Mucosa of descending colon (tissue), 3 donors: ENCODE data around the gene ATP6V0B. TPM values are rescaled to one million over a fixed set of nuclear protein-coding genes. Genes with fewer than 3 reads are reported as not detected.

ENCODE experiments used
- ATAC-seq: fragments of 200-7000 bp; cut with Tn5 transposase; one replicate; pipeline ENCODE4 v1.9.1; 2020; ENCODE audit warnings: mild to moderate bottlenecking, moderate library complexity
- DNase-seq, 3 donors: peaks; one replicate each; pipeline ENCODE4 v3.0.0-alpha.2; 2020
- H3K36me3 ChIP-seq: fragments of 200-600 bp; one replicate; pipeline ENCODE4 v1.8.0; 2021; ENCODE audit warnings: low read depth, mild to moderate bottlenecking
- H3K4me1 ChIP-seq: fragments of 200-600 bp; one replicate; pipeline ENCODE4 v1.8.0; 2021; ENCODE audit warnings: low read depth, mild to moderate bottlenecking
- H3K4me3 ChIP-seq: fragments of 200-600 bp; one replicate; pipeline ENCODE4 v1.8.0; 2021; ENCODE audit warnings: mild to moderate bottlenecking
- H3K9me3 ChIP-seq: fragments of 200-600 bp; one replicate; pipeline ENCODE4 v1.8.0; 2021; ENCODE audit warnings: mild to moderate bottlenecking
- intact Hi-C, 2 donors: fragments of 100-400 bp; cut with DNase I in 1 of 2; cut with micrococcal nuclease in 1 of 2; formaldehyde crosslinking; loops; one replicate each; pipeline versions ENCODE4 v1.11.0 to v1.11.1; 2022; cut with DNase I, micrococcal nuclease
- total RNA-seq, 3 donors: library from RNA; stranded (reverse); fragmentation: NEBNext Ultra II Directional in 2 of 3; extraction: Animal tissue kit (Norgen Biotek cat#: 25700) in 2 of 3; gene quantifications; one replicate each; pipeline versions ENCODE4 v1.2.1 to v1.2.4, GENCODE V29; 2021 to 2023
- TF ChIP-seq, protein P1 (sequence below): fragments of 200-600 bp; IDR thresholded peaks from one replicate; pipeline ENCODE4 v1.8.0; 2022; ENCODE audit warnings: antibody characterized with exemption, mild to moderate bottlenecking
- donor health status: DM: no; HTN: no; CAD: no; lungs with moderate emphysema.
- donor health status: DM: no; HTN: no; CAD: no.
- donor health status: DM: no; HTN: yes; CAD: no.

The ATP6V0B gene
- total RNA-seq, 3 donors from 2014 or later = 116 to 184 (median 158) TPM

- peaks cover 20% of the 10 kb centered on the region for H3K4me1 ChIP-seq
- TF ChIP-seq, protein P1, sequence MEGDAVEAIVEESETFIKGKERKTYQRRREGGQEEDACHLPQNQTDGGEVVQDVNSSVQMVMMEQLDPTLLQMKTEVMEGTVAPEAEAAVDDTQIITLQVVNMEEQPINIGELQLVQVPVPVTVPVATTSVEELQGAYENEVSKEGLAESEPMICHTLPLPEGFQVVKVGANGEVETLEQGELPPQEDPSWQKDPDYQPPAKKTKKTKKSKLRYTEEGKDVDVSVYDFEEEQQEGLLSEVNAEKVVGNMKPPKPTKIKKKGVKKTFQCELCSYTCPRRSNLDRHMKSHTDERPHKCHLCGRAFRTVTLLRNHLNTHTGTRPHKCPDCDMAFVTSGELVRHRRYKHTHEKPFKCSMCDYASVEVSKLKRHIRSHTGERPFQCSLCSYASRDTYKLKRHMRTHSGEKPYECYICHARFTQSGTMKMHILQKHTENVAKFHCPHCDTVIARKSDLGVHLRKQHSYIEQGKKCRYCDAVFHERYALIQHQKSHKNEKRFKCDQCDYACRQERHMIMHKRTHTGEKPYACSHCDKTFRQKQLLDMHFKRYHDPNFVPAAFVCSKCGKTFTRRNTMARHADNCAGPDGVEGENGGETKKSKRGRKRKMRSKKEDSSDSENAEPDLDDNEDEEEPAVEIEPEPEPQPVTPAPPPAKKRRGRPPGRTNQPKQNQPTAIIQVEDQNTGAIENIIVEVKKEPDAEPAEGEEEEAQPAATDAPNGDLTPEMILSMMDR = no peak
- no peak overlapping the region for H3K4me3 ChIP-seq
- DNase-seq = no peak
- intact Hi-C loops = no loop called here
- no peaks in the 10 kb centered on the region for H3K36me3 ChIP-seq
- no peaks in the 10 kb centered on the region for H3K9me3 ChIP-seq
- no peak for ATAC-seq
Observed at GRCh38 chr1:43931711-43932660, 42.8 kb upstream of the ATP6V0B start.

GRCh38 chr1:43932786-43933385, 41.9 kb upstream of the ATP6V0B start:
- H3K4me3 ChIP-seq = no peak overlapping the region
- H3K4me1 ChIP-seq = peaks cover 20% of the 10 kb centered on the region
- ATAC-seq (no peak), DNase-seq (no peak)
- TF ChIP-seq, protein P1 = no peak
- intact Hi-C loops = no loop called here
- H3K36me3 ChIP-seq = no peaks in the 10 kb centered on the region
- no peaks in the 10 kb centered on the region for H3K9me3 ChIP-seq

DNA sequence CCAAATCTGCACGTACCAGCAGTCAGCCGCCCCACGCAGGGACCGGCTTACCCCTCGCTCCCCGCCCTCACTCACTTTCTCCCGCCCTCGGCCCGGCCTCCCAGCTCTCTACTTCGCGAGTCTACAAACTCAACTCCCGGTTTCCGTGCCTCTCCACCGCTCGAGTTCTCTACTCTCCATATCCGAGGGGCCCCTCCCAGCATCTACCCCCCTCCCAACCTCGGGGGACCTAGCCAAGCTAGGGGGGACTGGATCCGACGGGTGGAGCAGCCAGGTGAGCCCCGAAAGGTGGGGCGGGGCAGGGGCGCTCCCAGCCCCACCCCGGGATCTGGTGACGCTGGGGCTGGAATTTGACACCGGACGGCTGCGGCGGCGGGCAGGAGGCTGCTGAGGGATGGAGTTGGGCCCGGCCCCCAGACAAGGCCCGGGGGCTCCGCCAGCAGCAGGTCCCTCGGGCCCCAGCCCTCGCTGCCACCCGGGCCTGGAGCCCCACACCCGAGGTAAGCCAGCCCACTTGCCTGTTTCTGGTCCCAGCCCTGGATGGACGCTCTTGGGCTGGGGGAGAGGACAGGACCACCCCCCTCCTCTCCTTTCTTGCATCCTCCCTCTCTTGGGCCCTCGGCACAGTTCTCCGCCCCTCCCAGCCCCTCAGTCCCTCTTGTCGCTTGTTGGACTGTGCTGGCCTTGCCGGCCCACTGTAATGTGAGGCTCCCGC, 41.2 kb upstream of the ATP6V0B start, which contains the start of gene ARTN:
Gene ARTN, plus strand, starts transcription at position 416 of the 715 bp plus-strand sequence. CDS start 1,856 bp downstream, outside the sequence.
- Histone ChIP-seq H3K4me3 (no peak within 1 kb of the TSS), H3K4me1 (peaks cover 20% of the 10 kb centered on the region), H3K36me3 (no peaks in the 10 kb centered on the region), H3K9me3 (no peaks in the 10 kb centered on the region)
- TF ChIP-seq, protein P1 = no peak
- DNase-seq = peak; percentile 42 to 76 (median 61)
- ATAC-seq = peak; percentile 47
- intact Hi-C loops = loop anchor here (2.0 kb wide), 1 partner anchor 171 kb away; no protein-coding TSS in a partner anchor

DNA sequence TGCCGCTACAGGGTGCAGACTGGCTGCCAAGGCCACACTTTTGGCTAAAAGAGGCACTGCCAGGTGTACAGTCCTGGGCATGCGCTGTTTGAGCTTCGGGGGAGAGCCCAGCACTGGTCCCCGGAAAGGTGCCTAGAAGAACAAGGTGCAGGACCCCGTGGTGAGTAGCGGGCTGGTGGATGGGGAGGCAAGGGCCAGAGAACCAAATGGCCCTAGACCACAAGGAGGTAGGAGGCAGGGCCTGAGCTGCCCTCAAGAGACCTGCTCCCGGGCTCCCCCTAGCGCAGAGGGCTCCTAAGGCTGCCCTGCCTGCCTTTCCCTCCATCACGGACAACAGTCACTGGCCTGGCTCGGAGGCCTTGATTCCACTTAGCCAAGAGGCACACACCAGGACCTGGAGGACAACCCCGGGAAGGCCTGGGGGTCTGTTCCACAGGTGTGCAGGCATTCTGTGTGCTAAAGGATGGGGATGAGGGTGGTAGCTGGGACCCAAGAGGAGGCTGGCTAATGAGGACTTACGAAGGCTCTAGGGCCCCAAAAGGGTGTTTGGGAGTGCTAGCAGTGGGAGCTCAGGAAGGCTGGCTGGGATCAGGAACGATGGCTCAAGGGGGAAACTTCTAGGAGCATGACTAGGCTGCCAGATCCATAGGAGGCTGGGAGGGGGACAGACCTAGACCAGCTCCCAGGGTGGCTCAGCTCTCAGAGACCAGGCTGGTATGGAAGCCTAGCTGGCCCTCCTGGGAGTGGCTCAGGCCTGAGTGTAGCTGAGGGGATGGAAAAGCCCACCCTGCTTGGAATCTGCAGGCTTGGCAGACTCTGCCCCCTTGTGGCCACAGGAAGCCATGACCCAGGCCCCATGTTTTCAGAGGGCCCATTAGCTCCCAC, 40.4 kb upstream of the ATP6V0B start:
- peak; percentile 72 for ATAC-seq
- H3K4me3 ChIP-seq = no peak overlapping the region
- DNase-seq = peak; percentile 82 to 88 (median 85)
- H3K9me3 ChIP-seq = no peaks in the 10 kb centered on the region
- TF ChIP-seq, protein P1 = peak; percentile 69
- H3K36me3 ChIP-seq = no peaks in the 10 kb centered on the region
- H3K4me1 ChIP-seq = peaks cover 20% of the 10 kb centered on the region
- intact Hi-C loops = loop anchor here (2.0 kb wide), 1 partner anchor 172 kb away; no protein-coding TSS in a partner anchor
